HepG2 (cell line): ENCODE results near the gene DIS3L2.

Experiments used
- CEBPB ChIP-seq: IDR thresholded peaks from 2 replicates; pipeline ENCODE4 v1.6.1; 2011; ENCODE audit warnings: low read depth, low read length, improper control_type of control experiment, borderline replicate concordance
- MAFF ChIP-seq: IDR thresholded peaks from 2 replicates; pipeline ENCODE4 v1.6.1; 2011; ENCODE audit warnings: low read depth, low read length, improper control_type of control experiment
- NCOA5 ChIP-seq: sonication (generic); formaldehyde crosslinking; IDR thresholded peaks from 2 replicates; pipeline ENCODE4 v1.4.0; 2020; ENCODE audit warnings: missing genetic modification reagents
- PAWR ChIP-seq: sonication (generic); formaldehyde crosslinking; IDR thresholded peaks from 2 replicates; pipeline ENCODE4 v1.4.0; 2020; ENCODE audit warnings: missing genetic modification reagents, mild to moderate bottlenecking, borderline replicate concordance
- RFX5 ChIP-seq: IDR thresholded peaks from 2 replicates; pipeline ENCODE4 v1.6.1; 2011; ENCODE audit warnings: low read depth, low read length, improper control_type of control experiment
- YY1 ChIP-seq: IDR thresholded peaks from 2 replicates; pipeline ENCODE4 v1.6.1; 2011; ENCODE audit warnings: low read length, low read depth, moderate library complexity, mild to moderate bottlenecking; ENCODE audit not compliant: insufficient read depth, insufficient replicate concordance
- ZNF674 ChIP-seq: sonication (generic); formaldehyde crosslinking; IDR thresholded peaks from 2 replicates; pipeline ENCODE4 v1.5.0; 2020; ENCODE audit warnings: low read depth, mild to moderate bottlenecking, missing genetic modification reagents
- TF ChIP-seq, protein P1 (sequence below): sonication (generic); formaldehyde crosslinking; IDR thresholded peaks from 2 replicates; pipeline ENCODE4 v1.5.0; 2020; ENCODE audit warnings: mild to moderate bottlenecking, missing genetic modification reagents, moderate library complexity
- TF ChIP-seq, protein P2 (sequence below): sonication (generic); formaldehyde crosslinking; conservative IDR thresholded peaks from 2 replicates; pipeline ENCODE4 v1.4.0; 2020; ENCODE audit warnings: mild to moderate bottlenecking, missing genetic modification reagents, moderate library complexity
- TF ChIP-seq, protein P3 (sequence below): sonication (generic); formaldehyde crosslinking; IDR thresholded peaks from 2 replicates; pipeline ENCODE4 v1.5.1; 2020; ENCODE audit warnings: mild to moderate bottlenecking, missing genetic modification reagents, moderate library complexity

DNA sequence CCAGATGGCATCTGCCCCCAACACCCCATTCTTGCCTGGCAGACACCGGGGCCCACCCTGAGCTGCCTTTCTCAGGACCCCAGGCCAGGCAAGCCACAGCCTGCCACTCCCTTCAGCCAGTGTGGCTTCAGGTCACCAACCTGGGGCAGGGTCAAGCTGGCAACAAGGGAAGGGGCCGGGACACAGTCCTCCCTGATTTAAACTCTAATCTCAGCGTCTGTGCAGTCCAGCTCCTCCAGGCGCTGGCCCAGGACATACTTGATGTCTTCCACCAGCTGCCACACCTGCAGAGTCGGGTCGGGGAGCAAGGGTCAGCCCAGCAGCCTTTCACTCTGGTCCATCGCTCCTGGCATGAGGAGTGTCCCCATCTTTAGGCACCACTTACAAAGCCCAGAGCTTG is 388.0 kb downstream of the DIS3L2 start:
- TF ChIP-seq, protein P1, sequence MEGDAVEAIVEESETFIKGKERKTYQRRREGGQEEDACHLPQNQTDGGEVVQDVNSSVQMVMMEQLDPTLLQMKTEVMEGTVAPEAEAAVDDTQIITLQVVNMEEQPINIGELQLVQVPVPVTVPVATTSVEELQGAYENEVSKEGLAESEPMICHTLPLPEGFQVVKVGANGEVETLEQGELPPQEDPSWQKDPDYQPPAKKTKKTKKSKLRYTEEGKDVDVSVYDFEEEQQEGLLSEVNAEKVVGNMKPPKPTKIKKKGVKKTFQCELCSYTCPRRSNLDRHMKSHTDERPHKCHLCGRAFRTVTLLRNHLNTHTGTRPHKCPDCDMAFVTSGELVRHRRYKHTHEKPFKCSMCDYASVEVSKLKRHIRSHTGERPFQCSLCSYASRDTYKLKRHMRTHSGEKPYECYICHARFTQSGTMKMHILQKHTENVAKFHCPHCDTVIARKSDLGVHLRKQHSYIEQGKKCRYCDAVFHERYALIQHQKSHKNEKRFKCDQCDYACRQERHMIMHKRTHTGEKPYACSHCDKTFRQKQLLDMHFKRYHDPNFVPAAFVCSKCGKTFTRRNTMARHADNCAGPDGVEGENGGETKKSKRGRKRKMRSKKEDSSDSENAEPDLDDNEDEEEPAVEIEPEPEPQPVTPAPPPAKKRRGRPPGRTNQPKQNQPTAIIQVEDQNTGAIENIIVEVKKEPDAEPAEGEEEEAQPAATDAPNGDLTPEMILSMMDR: no peak
- TF ChIP-seq NCOA5 (CRISPR knock-in tag): no peak
- no peak for TF ChIP-seq YY1
- TF ChIP-seq, protein P2, sequence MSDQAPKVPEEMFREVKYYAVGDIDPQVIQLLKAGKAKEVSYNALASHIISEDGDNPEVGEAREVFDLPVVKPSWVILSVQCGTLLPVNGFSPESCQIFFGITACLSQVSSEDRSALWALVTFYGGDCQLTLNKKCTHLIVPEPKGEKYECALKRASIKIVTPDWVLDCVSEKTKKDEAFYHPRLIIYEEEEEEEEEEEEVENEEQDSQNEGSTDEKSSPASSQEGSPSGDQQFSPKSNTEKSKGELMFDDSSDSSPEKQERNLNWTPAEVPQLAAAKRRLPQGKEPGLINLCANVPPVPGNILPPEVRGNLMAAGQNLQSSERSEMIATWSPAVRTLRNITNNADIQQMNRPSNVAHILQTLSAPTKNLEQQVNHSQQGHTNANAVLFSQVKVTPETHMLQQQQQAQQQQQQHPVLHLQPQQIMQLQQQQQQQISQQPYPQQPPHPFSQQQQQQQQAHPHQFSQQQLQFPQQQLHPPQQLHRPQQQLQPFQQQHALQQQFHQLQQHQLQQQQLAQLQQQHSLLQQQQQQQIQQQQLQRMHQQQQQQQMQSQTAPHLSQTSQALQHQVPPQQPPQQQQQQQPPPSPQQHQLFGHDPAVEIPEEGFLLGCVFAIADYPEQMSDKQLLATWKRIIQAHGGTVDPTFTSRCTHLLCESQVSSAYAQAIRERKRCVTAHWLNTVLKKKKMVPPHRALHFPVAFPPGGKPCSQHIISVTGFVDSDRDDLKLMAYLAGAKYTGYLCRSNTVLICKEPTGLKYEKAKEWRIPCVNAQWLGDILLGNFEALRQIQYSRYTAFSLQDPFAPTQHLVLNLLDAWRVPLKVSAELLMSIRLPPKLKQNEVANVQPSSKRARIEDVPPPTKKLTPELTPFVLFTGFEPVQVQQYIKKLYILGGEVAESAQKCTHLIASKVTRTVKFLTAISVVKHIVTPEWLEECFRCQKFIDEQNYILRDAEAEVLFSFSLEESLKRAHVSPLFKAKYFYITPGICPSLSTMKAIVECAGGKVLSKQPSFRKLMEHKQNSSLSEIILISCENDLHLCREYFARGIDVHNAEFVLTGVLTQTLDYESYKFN (CRISPR knock-in tag): no peak
- no peak for TF ChIP-seq ZNF674 (CRISPR knock-in tag)
- no peak for TF ChIP-seq PAWR (CRISPR knock-in tag)
- no peak for TF ChIP-seq MAFF
- TF ChIP-seq, protein P3, sequence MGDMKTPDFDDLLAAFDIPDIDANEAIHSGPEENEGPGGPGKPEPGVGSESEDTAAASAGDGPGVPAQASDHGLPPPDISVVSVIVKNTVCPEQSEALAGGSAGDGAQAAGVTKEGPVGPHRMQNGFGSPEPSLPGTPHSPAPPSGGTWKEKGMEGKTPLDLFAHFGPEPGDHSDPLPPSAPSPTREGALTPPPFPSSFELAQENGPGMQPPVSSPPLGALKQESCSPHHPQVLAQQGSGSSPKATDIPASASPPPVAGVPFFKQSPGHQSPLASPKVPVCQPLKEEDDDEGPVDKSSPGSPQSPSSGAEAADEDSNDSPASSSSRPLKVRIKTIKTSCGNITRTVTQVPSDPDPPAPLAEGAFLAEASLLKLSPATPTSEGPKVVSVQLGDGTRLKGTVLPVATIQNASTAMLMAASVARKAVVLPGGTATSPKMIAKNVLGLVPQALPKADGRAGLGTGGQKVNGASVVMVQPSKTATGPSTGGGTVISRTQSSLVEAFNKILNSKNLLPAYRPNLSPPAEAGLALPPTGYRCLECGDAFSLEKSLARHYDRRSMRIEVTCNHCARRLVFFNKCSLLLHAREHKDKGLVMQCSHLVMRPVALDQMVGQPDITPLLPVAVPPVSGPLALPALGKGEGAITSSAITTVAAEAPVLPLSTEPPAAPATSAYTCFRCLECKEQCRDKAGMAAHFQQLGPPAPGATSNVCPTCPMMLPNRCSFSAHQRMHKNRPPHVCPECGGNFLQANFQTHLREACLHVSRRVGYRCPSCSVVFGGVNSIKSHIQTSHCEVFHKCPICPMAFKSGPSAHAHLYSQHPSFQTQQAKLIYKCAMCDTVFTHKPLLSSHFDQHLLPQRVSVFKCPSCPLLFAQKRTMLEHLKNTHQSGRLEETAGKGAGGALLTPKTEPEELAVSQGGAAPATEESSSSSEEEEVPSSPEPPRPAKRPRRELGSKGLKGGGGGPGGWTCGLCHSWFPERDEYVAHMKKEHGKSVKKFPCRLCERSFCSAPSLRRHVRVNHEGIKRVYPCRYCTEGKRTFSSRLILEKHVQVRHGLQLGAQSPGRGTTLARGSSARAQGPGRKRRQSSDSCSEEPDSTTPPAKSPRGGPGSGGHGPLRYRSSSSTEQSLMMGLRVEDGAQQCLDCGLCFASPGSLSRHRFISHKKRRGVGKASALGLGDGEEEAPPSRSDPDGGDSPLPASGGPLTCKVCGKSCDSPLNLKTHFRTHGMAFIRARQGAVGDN: no peak
- no peak for TF ChIP-seq CEBPB
- TF ChIP-seq RFX5: no peak
